H4 (cell line): ENCODE measurements around the gene STK36. TPM values are rescaled to one million over a fixed set of nuclear protein-coding genes. Genes with fewer than 3 reads are reported as not detected.

Source experiments
- DNase-seq: peaks from one replicate; pipeline ENCODE4 v3.0.0-alpha.2; 2015; ENCODE audit warnings: low spot score
- total RNA-seq: library from RNA; depleted of rRNA; stranded (reverse); fragments of >200 nt; shearing (Covaris generic); gene quantifications from 2 replicates; pipeline ENCODE4 v1.2.3, GENCODE V29; 2014

Gene STK36
- total RNA-seq, 1 experiment from 2014 or later: 10.4 TPM

DNA sequence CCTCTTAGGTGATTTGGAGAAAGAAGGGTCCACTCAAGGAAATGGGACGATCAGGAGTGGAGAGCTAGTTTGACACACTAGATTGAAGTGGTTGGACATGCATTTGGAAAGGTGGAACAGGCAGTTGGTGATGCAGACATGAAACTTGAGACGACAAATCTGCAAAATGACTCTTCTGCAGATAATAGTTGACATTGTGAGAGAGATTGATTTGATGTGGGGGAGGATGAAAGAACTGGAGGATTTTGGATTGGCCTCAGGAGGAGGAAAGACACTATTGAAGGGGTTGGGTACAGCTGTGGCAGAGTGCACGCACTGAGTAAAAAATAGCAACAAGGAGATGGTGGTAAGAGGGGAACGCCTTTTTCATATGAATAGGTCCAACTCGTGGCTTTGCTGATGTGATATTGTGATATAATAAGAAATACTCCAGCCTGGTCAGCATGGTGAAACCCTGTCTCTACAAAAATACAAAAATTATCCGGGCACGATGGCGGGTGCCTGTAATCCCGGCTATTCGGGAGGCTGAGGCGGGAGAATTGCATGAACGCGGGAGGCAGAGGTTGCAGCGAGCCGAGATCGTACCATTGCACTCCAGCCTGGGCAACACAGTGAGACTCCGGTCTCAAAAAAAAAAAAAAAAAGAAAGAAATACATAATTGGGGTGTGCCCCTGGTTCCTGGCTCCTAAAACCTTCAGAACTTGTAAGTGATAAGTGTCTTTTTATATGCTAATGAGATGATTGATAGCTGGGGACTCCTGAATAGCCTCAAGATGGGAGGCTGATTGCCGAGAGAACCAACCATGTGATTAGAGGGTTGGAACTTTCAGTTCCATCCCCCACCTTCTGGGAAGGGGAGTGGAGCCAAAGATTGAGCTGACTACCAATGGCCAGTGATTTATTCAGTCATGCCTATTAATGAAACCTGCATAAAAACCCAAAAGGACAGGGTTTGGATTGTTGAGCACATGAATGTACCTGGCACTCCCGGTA is 48.5 kb downstream of the STK36 start:
- DNase-seq: no peak

DNA sequence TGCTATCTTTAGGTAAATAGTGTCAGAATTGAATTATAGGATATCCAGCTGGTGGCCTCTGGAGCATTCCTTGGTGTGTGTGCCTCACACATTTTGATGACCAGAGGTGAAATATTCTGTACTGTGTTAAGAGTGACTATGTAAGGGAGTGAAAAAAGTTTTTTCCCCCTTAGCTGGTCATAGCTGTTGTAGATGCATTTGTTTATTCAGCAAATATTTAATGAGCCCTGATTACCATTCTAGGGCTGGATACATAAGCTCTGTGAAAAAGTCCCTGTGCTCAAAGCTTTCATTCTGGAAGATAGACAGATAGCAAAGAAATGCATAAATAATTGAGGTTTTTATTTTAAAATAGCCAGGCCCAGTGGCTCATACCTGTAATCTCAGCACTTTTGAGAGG is 49.6 kb downstream of the STK36 start:
- DNase-seq: no peak

DNA sequence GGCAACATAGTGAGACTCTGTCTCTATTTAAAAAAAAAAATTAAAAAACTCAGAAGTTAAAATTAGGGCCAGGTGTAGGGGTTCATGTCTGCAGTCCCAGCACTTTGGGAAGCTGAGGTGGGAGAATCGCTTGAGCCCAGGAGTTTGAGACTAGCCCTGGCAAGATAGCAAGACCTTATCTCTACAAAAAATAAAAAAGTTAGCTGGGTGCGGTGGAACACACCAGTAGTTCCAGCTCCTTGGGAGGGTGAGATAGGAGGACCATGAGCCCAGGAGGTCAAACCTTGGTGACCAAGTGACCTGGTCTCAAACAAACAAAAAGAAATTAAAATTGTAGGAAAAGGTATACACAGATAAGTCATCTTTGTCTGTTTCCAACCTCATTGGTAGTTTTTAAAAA is 50.0 kb downstream of the STK36 start:
- DNase-seq: no peak

- no peak for DNase-seq
Observed at GRCh38 chr2:218722419-218722818, 50.5 kb downstream of the STK36 start.

- no peak for DNase-seq
Observed at GRCh38 chr2:218722876-218723785, 51.2 kb downstream of the STK36 start.

GRCh38 chr2:218726004-218726574 is 54.2 kb downstream of the STK36 start:
- no peak for DNase-seq

DNA sequence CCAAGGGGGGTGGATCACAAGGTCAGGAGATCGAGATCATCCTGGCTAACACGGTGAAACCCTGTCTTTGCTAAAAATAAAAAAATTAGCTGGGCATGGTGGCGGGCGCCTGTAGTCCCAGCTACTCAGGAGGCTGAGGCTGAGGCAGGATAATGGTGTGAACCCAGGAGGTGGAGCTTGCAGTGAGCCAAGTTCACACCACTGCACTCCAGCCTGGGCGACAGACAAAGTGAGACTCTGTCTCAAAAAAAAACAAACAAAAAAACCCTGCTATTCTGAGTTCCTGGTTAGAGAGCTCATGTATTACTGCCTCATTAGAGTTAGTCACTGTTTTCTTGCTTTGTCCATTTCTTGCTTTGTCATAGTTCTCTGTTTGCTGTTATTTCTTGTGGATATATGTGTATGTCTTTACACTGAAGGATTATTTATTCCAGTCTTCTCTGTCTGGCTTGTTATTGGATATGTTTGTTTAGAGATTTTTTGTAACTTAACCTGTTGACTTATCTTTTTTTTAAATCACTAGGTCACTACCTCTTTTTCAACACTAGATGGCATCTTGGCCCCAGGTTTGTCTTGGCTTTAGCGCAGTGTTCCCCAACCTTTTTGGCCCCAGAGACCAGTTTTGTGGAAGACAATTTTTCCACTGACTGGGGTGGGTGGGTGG is 55.7 kb downstream of the STK36 start:
- peak; percentile 36 for DNase-seq

- DNase-seq: no peak
Observed at GRCh38 chr2:218729640-218730039, 57.8 kb downstream of the STK36 start.

- DNase-seq: no peak
Observed at GRCh38 chr2:218732052-218732760, 60.3 kb downstream of the STK36 start.

- DNase-seq: no peak
Observed at GRCh38 chr2:218732761-218733158, 60.9 kb downstream of the STK36 start.

- DNase-seq: peak; percentile 62
Observed at GRCh38 chr2:218733171-218734021, 61.5 kb downstream of the STK36 start.

GRCh38 chr2:218734190-218734975 is 62.5 kb downstream of the STK36 start:
- no peak for DNase-seq

GRCh38 chr2:218736531-218736930 is 64.6 kb downstream of the STK36 start:
- no peak for DNase-seq

- DNase-seq: no peak
Observed at GRCh38 chr2:218743068-218743467, 71.2 kb downstream of the STK36 start.

GRCh38 chr2:218744615-218745014 is 72.7 kb downstream of the STK36 start:
- no peak for DNase-seq

DNA sequence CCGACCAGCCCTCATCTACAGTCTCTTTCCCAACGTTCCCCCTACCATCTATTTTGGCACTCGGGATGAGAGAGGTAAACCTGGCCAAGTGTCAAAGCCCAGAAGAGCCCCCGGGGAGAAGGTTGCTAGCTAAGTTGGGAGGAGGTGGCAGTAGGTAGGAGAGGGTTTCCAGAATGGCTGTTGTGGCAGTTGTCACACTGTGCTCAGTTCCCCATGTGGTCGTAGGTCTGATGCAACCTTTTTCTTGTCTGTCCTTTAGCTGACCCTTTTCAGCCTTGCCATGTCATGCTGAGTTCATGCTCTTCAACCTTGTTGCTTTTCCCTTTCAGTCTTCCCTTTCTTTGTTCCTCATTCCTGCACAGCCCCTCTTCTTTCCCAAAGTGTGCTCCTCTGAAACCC is 73.3 kb downstream of the STK36 start:
- DNase-seq: peak; percentile 25

DNA sequence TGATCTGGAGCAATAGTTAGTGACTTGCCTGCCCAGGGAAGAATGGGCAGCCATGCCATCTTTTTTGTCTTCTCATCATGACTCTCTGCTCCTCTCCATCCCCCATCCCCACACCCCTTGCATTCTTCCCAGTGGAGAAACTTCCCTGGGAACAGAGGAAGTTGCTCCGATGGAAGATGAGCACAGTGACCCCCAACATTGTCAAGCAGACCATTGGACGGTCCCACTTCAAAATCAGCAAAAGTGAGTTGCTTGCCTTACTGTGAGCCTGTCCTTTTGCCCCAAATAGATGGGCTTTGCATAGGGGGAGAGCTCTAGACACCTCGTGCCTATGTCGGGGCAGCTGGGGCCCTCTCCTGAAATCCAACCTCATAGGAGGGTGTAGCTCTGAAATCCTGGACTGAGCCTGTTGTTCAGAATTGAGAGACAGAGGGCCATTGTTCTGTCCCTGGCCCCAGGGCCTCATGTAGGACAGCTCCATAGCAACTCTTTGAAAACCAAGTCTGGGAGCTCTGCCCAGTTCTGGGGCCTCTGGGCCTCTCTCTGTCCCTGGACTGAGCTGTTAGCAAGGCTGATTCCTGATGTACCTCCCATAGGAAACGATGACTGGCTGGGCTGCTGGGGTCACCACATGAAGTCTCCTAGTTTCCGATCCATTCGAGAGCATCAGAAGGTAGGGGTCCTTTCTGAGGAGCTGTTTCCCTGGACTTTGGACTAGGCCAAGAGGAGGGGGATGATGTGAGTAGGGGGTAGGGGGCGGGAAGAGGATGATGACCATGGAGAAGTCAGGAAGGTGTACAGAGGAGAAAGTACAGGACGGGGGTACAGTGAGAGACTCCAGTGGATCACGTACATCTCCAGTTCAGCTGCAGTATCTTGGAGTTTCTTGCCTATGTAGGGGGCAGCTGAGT is 73.9 kb downstream of the STK36 start:
- DNase-seq: peak; percentile 38

DNA sequence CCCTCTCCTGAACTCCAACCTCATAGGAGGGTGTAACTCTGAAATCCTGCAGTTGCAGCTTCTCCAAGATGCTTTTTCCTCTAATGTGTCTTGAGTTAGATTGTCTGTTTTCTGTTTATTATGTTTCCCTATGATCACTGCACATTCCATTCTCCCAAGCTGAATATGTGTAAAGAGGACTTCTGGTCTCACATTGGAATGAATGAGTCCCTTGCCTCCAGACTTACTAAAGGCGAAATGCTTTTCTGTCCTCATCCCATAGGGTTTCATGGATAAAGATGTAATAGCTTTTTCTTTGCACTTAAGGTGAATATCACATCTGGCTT is 74.5 kb downstream of the STK36 start:
- DNase-seq: no peak
